Mesodermal cell (in vitro differentiated cells): ENCODE measurements around the gene SLC1A2.

Experiments
- H3K27ac ChIP-seq: 2 replicates; pipeline ENCODE4 v1.7.0; 2013; ENCODE audit warnings: mild to moderate bottlenecking, low read depth, low read length, moderate library complexity; ENCODE audit not compliant: severe bottlenecking
- H3K36me3 ChIP-seq: 2 replicates; pipeline ENCODE4 v1.7.1; 2013; ENCODE audit warnings: mild to moderate bottlenecking, low read length, moderate library complexity; ENCODE audit not compliant: control insufficient read depth, insufficient read depth
- H3K4me1 ChIP-seq: one replicate; pipeline ENCODE4 v1.7.1; 2013; ENCODE audit warnings: mild to moderate bottlenecking, low read length; ENCODE audit not compliant: insufficient read depth, control insufficient read depth, poor library complexity, severe bottlenecking
- H3K4me3 ChIP-seq: 2 replicates; pipeline ENCODE4 v1.7.0; 2013; ENCODE audit warnings: low read length, control low read depth, mild to moderate bottlenecking; ENCODE audit not compliant: insufficient read depth, poor library complexity, severe bottlenecking; ENCODE audit errors: extremely low read depth
- H3K9me3 ChIP-seq: 2 replicates; pipeline ENCODE4 v1.7.1; 2013; ENCODE audit warnings: mild to moderate bottlenecking, low read length, moderate library complexity; ENCODE audit not compliant: control insufficient read depth
- WGBS, 2 experiments: methylation state at CpG; one replicate each; pipeline ENCODE4 v1.1.5; 2013; ENCODE audit warnings: missing lambda C conversion rate in 2 of 2; ENCODE audit not compliant: insufficient coverage in 2 of 2; 5-methylcytosine and 5-hydroxymethylcytosine counted together

The SLC1A2 gene

DNA sequence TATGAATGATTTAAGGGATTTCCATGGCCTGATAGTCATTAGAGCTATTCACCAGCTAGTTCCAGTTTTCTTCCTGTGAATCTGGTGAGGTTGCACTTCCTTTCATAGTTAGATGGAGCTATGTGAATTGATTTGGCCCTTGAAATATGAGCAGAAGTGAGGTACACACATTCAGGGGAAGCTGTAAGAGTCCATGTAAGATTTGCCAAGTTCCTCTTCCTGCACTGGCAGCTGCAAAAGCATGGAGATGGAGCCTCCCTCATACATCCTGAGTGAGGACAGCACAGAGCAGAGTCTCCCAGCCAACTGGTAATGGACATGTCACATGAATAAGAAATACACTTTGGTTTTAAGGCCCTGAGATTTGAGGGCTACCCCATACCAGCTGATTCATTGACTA lies 168.7 kb downstream of the SLC1A2 start:
- H3K36me3 ChIP-seq: no peaks in the 10 kb centered on the region
- no peak overlapping the region for H3K4me3 ChIP-seq
- no peaks in the 10 kb centered on the region for H3K9me3 ChIP-seq
- H3K4me1 ChIP-seq: no peaks in the 10 kb centered on the region
- H3K27ac ChIP-seq: no peak overlapping the region

DNA sequence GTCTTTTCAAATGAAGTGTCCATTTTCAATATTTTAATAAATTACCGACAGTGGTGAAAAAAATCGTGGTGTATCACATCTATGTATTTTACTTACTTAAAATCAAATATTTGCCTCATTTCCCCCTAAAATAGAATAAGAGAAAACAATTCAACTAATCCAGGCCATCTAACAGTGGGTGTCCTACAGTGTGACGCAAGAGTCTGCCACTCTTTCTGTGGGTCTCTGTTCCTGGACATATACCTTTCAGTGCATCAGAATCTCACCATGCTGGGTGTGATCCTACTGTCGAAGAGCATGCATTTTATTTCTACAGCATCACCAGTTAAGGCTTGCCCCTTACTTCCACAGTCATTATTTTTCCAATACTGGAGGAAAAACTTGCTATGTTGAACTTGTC lies 169.2 kb downstream of the SLC1A2 start:
- Histone ChIP-seq H3K27ac (no peak overlapping the region), H3K4me3 (no peak overlapping the region), H3K9me3 (no peaks in the 10 kb centered on the region), H3K4me1 (no peaks in the 10 kb centered on the region), H3K36me3 (no peaks in the 10 kb centered on the region)
- 89 to 100% methylated on average over 1 to 2 of the region's 4 CpGs for WGBS, 2 experiments

DNA sequence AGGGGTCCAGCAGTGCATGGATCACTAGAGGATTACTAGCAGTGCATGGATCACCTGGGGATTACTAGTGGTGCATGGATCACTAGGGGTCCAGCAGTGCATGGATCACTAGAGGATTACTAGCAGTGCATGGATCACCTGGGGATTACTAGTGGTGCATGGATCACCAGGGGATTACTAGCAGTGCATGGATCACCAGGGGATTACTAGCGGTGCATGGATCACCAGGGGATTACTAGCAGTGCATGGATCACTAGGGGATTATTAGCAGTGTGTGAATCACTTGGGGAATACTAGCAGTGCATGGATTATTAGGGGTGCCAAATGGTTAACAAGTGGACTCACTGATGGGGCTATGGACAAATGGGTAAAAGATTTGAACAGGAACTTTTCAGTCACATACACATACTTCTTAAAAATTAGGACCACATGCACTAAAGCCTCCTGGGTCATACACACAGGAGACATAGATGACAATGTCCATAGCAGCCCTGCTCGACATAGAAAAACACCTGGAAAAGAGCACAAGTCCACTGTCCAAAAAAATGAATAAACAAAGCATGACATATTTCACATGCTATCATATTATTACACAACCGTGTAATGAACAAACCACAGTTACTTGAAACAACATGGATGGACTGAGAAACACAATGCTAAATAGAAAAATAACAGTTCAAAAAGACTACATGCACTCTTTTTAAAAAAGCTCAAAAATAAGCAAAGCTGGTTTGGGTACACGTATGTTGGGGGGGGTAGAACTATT lies 170.6 kb downstream of the SLC1A2 start:
- Histone ChIP-seq H3K9me3 (no peaks in the 10 kb centered on the region), H3K4me1 (no peaks in the 10 kb centered on the region), H3K27ac (no peak overlapping the region), H3K4me3 (no peak overlapping the region), H3K36me3 (no peaks in the 10 kb centered on the region)
- 67 to 81% methylated on average over 2 to 3 of the region's 4 CpGs for WGBS, 2 experiments

DNA sequence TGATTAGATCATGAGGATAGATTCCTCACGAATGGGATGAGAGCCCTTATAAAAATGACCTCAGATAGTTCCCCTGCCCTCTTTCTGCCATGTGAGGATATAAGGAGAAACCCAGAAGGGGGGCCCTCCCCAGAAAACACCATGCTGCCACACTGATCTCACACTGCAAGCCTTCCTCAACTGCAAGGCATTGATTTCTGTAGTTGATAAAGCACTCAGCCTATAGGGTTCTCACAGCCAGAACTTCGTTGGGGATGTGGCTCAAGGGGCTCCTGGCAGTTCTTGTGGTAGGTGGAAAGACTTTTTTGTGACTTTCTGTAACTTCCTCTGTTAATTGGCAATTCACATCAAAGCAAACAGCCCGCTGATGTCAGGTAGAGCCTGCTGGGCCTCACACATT lies 171.5 kb downstream of the SLC1A2 start:
- Histone ChIP-seq H3K9me3 (no peaks in the 10 kb centered on the region), H3K27ac (no peak overlapping the region), H3K4me1 (no peaks in the 10 kb centered on the region), H3K36me3 (no peaks in the 10 kb centered on the region), H3K4me3 (no peak overlapping the region)
- 90% methylated on average over 2 of the region's 3 CpGs; no CpG with 5 or more reads in 1 of the 2 experiments for WGBS, 2 experiments

DNA sequence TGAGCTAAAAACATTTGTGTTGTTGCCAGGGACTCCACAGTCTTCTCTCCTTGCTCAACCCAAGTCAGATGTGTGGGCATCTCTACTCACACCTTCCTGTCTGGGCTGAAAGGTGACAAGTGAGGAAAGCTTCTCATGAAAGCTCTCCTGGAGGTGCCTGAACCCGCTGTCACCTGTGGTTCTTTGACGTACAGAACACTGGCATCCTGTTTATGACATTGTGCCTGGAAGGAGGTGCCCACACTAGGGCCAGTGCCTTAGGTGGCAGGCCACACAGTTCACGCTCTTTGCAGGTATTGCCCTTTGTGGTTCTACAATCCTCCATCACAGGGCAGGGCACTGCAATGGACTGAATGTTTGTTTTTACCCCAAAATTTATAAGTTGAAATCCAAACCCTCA lies 171.9 kb downstream of the SLC1A2 start:
- Histone ChIP-seq H3K36me3 (no peaks in the 10 kb centered on the region), H3K4me3 (no peak overlapping the region), H3K9me3 (no peaks in the 10 kb centered on the region), H3K4me1 (no peaks in the 10 kb centered on the region), H3K27ac (no peak overlapping the region)
- 93 to 94% methylated on average over 2 to 3 of the region's 3 CpGs for WGBS, 2 experiments

DNA sequence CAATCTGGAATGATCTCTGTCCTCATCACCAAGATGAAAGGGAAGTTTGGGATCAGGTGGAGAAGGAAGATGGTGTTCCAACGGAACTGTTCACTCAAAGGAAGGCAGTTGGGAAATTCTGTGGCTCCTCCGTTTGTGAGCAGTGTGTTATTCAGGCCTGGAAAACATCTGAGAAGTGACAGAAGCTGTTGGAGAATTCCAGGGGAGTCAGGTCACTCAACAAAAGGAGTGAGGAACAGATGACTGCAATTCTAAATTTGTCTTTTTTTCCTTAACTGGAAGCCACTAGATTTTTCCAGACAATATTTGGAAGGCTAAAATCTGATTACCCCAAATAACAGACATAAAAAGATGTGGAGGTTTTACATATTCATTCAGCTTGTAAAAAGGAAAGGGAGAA lies 172.6 kb downstream of the SLC1A2 start:
- Histone ChIP-seq H3K36me3 (no peaks in the 10 kb centered on the region), H3K4me1 (no peaks in the 10 kb centered on the region), H3K27ac (peak overlapping the region; percentile 30), H3K4me3 (no peak overlapping the region), H3K9me3 (no peaks in the 10 kb centered on the region)
- WGBS, 2 experiments: 42 to 51% methylated on average over 2 of the region's 2 CpGs

DNA sequence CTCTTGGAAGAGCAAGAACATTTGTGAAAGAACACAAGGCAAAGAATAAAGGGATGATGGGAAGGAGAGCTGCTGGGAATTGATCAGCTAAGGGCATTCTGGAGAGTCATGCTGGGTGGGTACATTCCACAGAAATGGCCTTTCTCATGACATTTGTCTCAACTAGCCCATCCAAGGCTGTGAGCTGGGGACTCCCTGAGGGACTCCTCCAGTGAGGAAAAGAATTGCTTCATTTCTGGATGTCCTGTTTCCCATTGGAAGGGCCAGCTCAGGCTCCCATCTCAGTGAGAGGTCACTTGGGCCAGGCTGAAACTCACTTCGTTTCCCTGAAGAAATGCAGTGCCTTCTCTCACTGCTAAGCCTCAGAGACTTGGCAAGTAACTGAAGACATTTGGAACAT lies 173.6 kb downstream of the SLC1A2 start:
- H3K4me1 ChIP-seq: no peaks in the 10 kb centered on the region
- no peaks in the 10 kb centered on the region for H3K36me3 ChIP-seq
- no peak overlapping the region for H3K27ac ChIP-seq
- H3K4me3 ChIP-seq: no peak overlapping the region
- H3K9me3 ChIP-seq: no peaks in the 10 kb centered on the region
- WGBS, 2 experiments: 80 to 100% methylated on average over 1 of the region's 1 CpG

DNA sequence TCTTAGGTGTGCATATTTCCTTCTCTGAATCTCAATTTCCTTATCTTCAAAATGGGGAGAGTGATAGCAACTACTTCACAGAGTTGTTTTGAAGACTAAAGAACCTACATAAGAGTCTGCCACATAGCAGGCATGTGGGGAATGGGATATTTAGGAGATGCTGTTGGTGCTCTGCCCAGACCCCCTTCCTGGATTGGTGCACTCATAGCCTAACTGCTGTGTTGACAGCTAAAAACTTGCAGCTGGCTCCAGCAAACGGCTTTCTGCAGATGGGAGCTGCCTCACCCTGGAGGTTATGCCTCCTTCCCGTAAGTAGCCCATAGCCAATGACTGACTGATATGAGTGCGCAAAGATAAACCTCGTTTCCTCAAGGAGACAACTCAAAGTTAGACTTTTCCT lies 174.3 kb downstream of the SLC1A2 start:
- Histone ChIP-seq H3K9me3 (no peaks in the 10 kb centered on the region), H3K4me3 (no peak overlapping the region), H3K36me3 (no peaks in the 10 kb centered on the region), H3K27ac (no peak overlapping the region), H3K4me1 (no peaks in the 10 kb centered on the region)
- 91 to 93% methylated on average over 4 of the region's 4 CpGs for WGBS, 2 experiments

DNA sequence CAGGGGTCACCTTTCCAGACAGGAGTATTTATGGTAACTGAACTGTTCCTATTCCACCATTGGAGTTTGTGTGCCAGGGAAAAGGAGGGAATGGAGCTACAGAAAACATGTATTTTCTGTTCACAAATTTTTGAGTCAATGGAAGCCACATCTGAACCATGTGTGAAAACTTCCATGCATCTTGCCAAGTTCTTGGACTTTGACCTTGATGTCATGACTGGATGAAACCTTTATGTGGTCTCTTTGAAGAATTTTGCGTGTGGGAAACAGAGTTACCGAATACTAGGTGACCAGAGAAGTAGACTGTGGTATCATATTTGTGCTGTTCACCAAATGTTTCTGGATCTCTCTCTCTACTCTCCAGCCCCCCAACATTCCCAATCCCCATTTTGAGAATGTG lies 175.6 kb downstream of the SLC1A2 start:
- no peak overlapping the region for H3K4me3 ChIP-seq
- H3K9me3 ChIP-seq: no peaks in the 10 kb centered on the region
- H3K4me1 ChIP-seq: no peaks in the 10 kb centered on the region
- no peak overlapping the region for H3K27ac ChIP-seq
- 100% methylated on average over 1 of the region's 2 CpGs; no CpG with 5 or more reads in 1 of the 2 experiments for WGBS, 2 experiments
- H3K36me3 ChIP-seq: no peaks in the 10 kb centered on the region

DNA sequence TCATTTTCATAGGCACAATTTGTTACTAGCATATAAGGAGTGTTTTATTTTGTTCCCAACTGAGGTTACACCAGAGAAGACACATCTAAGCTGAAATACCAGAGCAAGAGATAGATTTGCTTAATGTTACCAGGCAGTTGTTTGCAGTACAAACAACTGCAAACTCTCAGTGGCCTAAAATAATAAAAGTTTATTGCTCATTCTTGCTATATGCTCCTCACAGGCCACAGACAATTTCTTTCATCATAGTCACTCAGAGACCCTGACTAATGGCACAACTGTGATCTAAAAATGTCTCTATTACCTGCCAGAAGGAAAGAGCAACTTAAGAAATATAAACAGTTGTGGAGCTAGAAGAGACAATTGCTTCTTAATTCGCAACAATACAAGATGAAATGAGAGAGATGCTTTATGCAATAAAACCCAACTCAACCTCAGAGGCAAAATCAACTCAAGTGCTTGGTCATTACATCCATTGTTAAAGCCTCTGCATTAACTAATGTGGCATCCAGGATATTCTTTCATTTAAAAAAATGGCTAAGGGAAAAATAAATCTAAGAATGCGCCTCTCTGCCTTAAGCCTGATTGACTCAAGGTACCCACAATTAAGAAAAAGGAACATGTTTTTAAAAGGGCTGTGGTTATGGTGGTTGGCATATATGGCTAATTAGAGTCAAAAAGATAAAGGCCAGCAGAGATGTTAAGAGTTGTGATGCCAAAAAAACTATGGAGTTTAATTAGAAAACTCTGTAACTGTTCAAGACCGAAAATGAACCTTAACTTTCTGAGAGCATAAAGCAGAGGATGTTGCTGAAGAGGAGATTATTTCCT lies 176.7 kb downstream of the SLC1A2 start:
- H3K27ac ChIP-seq: no peak overlapping the region
- H3K9me3 ChIP-seq: no peaks in the 10 kb centered on the region
- 83 to 100% methylated on average over 1 of the region's 3 CpGs for WGBS, 2 experiments
- H3K4me3 ChIP-seq: no peak overlapping the region
- H3K36me3 ChIP-seq: no peaks in the 10 kb centered on the region
- H3K4me1 ChIP-seq: no peaks in the 10 kb centered on the region

DNA sequence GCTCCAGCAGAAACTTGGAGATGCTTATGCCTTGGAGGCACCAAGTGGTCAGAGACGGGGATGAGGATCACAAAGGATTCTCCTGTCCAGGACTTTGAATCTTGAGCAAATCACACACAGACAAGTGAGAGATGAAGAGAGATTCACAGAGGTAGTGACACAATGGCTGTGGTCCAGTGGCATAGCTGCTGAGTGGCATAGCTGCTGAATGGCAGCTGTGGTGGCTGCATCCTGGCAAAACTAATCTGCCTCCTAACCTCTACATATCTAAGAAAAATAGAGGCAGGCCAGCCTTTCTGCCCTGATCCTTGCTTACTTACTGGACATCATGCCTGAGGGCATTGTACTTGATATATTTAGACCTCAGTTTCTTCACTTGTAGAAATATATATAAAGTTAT lies 177.8 kb downstream of the SLC1A2 start:
- H3K27ac ChIP-seq: no peak overlapping the region
- no peak overlapping the region for H3K4me3 ChIP-seq
- WGBS, 2 experiments: 86% methylated on average over 1 of the region's 1 CpG; no CpG with 5 or more reads in 1 of the 2 experiments
- no peaks in the 10 kb centered on the region for H3K9me3 ChIP-seq
- H3K36me3 ChIP-seq: no peaks in the 10 kb centered on the region
- H3K4me1 ChIP-seq: no peaks in the 10 kb centered on the region
